OCI-LY7 (cell line): ENCODE data around the gene ABCD3. TPM values are rescaled to one million over a fixed set of nuclear protein-coding genes. Genes with fewer than 3 reads are reported as not detected.
"Not testable (repeated sequence)": the region's sequence is repeated elsewhere in the genome, so short reads cannot be mapped to it uniquely, and the experiment has no call there.

Experiments used
- BruUV-seq: library from RNA; stranded (reverse); fragments of 400-500 nt; replicated peaks from 2 replicates; lab custom pipeline; 2021; lab: Mats Ljungman, UMichigan
- CTCF ChIA-PET: fragments of 300-600 bp; sonication (Branson Sonifier 250); formaldehyde crosslinking; loops from one replicate; lab custom pipeline; 2022; ENCODE audit warnings: antibody characterized with exemption; ENCODE audit not compliant: unreplicated experiment; lab: Charles Lee
- POLR2A ChIA-PET: fragments of 300-600 bp; sonication (Branson Sonifier 250); formaldehyde crosslinking; loops from one replicate; lab custom pipeline; 2022; ENCODE audit warnings: antibody characterized with exemption; lab: Charles Lee
- DNase-seq: peaks from one replicate; pipeline ENCODE4 v3.0.0-alpha.2; 2015; ENCODE audit warnings: low spot score
- H2AFZ ChIP-seq: fragments of 200-600 bp; sonication (generic), shearing (Covaris generic); 2 replicates; pipeline ENCODE4 v1.6.1; 2014; ENCODE audit warnings: mild to moderate bottlenecking, antibody characterized with exemption, low read length, moderate library complexity
- H3K27ac ChIP-seq: fragments of 200-600 bp; sonication (generic); 2 replicates; pipeline ENCODE4 v1.5.1; 2014; ENCODE audit warnings: mixed run types, low read depth, mild to moderate bottlenecking, moderate library complexity, low read length, inconsistent platforms; ENCODE audit not compliant: poor library complexity, severe bottlenecking
- H3K36me3 ChIP-seq: fragments of 200-600 bp; sonication (generic); 2 replicates; pipeline ENCODE4 v1.6.1; 2014; ENCODE audit warnings: mild to moderate bottlenecking, antibody characterized with exemption, low read length, moderate library complexity, mixed read lengths; ENCODE audit not compliant: insufficient read depth
- H3K4me1 ChIP-seq: fragments of 200-600 bp; sonication (generic); 2 replicates; pipeline ENCODE4 v1.5.1; 2014; ENCODE audit warnings: mild to moderate bottlenecking, low read length; ENCODE audit not compliant: insufficient read depth, poor library complexity, severe bottlenecking
- H3K4me2 ChIP-seq: fragments of 200-600 bp; sonication (generic); 2 replicates; pipeline ENCODE4 v1.6.1; 2014; ENCODE audit warnings: mild to moderate bottlenecking, low read length
- H3K4me3 ChIP-seq: fragments of 200-600 bp; sonication (generic); 2 replicates; pipeline ENCODE4 v1.5.1; 2014; ENCODE audit warnings: mild to moderate bottlenecking, low read depth, low read length; ENCODE audit not compliant: poor library complexity, severe bottlenecking
- H3K79me2 ChIP-seq: fragments of 200-600 bp; sonication (generic); 2 replicates; pipeline ENCODE4 v1.6.1; 2016; ENCODE audit warnings: low read depth, mild to moderate bottlenecking, low read length, moderate library complexity, mixed read lengths; ENCODE audit not compliant: insufficient read depth
- H3K9me2 ChIP-seq: fragments of 200-600 bp; sonication (generic); 2 replicates; pipeline ENCODE4 v1.6.1; 2016; ENCODE audit warnings: mild to moderate bottlenecking, low read length, mixed read lengths; ENCODE audit not compliant: insufficient read depth
- H3K9me3 ChIP-seq: fragments of 200-600 bp; sonication (generic); 2 replicates; pipeline ENCODE4 v1.6.1; 2014; ENCODE audit warnings: mild to moderate bottlenecking, mixed run types, low read length, mixed read lengths
- H4K20me1 ChIP-seq: fragments of 200-600 bp; sonication (generic); 2 replicates; pipeline ENCODE4 v1.6.1; 2014; ENCODE audit warnings: mild to moderate bottlenecking, antibody characterized with exemption, low read length, moderate library complexity, mixed read lengths; ENCODE audit not compliant: insufficient read depth
- CTCF ChIP-seq: fragments of 200-600 bp; sonication (generic); conservative IDR thresholded peaks from 2 replicates; pipeline ENCODE4 v1.5.1; 2014; ENCODE audit warnings: mild to moderate bottlenecking, antibody characterized with exemption, low read length, moderate library complexity, mixed read lengths
- EZH2phosphoT487 ChIP-seq: fragments of 200-600 bp; sonication (generic); IDR thresholded peaks from 2 replicates; pipeline ENCODE4 v1.6.1; 2018; ENCODE audit warnings: low read depth, borderline replicate concordance, mild to moderate bottlenecking, mixed run types, antibody characterized with exemption, low read length, moderate library complexity, mixed read lengths
- intact Hi-C: fragments of 100-400 bp; cut with micrococcal nuclease; formaldehyde crosslinking; loops from one replicate; pipeline ENCODE4 v1.10.0; 2022; ENCODE audit not compliant: unreplicated experiment
- total RNA-seq, 2 experiments: library from RNA; depleted of rRNA in 1 of 2; stranded (reverse); fragments of >200 nt in 1 of 2; shearing (Covaris generic) in 1 of 2; gene quantifications; 2 replicates each; pipeline ENCODE4 v1.2.3, GENCODE V29; 2014 to 2022

The ABCD3 gene
- total RNA-seq, 2 experiments from 2014 or later: 18.3 to 33.8 TPM

- H3K4me1 ChIP-seq, POLR2A ChIA-PET, H4K20me1 ChIP-seq, H2AFZ ChIP-seq, H3K4me3 ChIP-seq, intact Hi-C loops, CTCF ChIA-PET, DNase-seq, H3K27ac ChIP-seq, H3K4me2 ChIP-seq, H3K9me2 ChIP-seq, BruUV-seq: not testable (repeated sequence)
- peaks cover 19% of the 10 kb centered on the region; the same call in 1 of the 2 replicates for H3K79me2 ChIP-seq
- H3K9me3 ChIP-seq: peaks cover 41% of the 10 kb centered on the region; the same call in 1 of the 2 replicates
- peaks cover 21% of the 10 kb centered on the region for H3K36me3 ChIP-seq
These were observed 28.0 kb downstream of the ABCD3 start for GRCh38 chr1:94446177-94446576.

- H3K27ac ChIP-seq, CTCF ChIA-PET, H3K4me2 ChIP-seq, H2AFZ ChIP-seq, H3K4me3 ChIP-seq, DNase-seq, H4K20me1 ChIP-seq, H3K79me2 ChIP-seq, BruUV-seq, H3K9me2 ChIP-seq, POLR2A ChIA-PET, H3K4me1 ChIP-seq, intact Hi-C loops: not testable (repeated sequence)
- Histone ChIP-seq H3K9me3 (peaks cover 39% of the 10 kb centered on the region; the same call in 1 of the 2 replicates), H3K36me3 (peaks cover 33% of the 10 kb centered on the region)
These were observed 30.6 kb downstream of the ABCD3 start for GRCh38 chr1:94448741-94449140.

- no peak overlapping the region for H3K4me3 ChIP-seq
- H2AFZ ChIP-seq: no peak overlapping the region
- H3K4me1 ChIP-seq: no peaks in the 10 kb centered on the region
- H3K79me2 ChIP-seq: no peaks in the 10 kb centered on the region
- H3K9me3 ChIP-seq: peaks cover 5% of the 10 kb centered on the region; the same call in 1 of the 2 replicates
- H3K9me2 ChIP-seq: no peaks in the 10 kb centered on the region
- peaks cover 40% of the 10 kb centered on the region for H3K36me3 ChIP-seq
- intact Hi-C loops: no loop called here
- no TSS peak for BruUV-seq
- ChIA-PET POLR2A (interaction anchor here (0.6 to 0.7 kb wide), 3 partner anchors 15 to 147 kb away, joined by 3 to 5 read pairs (median 4); no protein-coding TSS in a partner anchor), CTCF (no interaction called here)
- TF ChIP-seq CTCF (no peak), EZH2phosphoT487 (no peak)
- no peaks in the 10 kb centered on the region for H4K20me1 ChIP-seq
- H3K27ac ChIP-seq: no peak overlapping the region
- no peak for DNase-seq
- H3K4me2 ChIP-seq: no peak overlapping the region
These were observed 38.5 kb downstream of the ABCD3 start for GRCh38 chr1:94456736-94457135.

- H3K36me3 ChIP-seq: peaks cover 43% of the 10 kb centered on the region
- ChIA-PET CTCF (interaction anchor here (1.4 kb wide), 1 partner anchor 24 kb away, joined by 3 read pairs; no protein-coding TSS in a partner anchor), POLR2A (no interaction called here)
- BruUV-seq: no TSS peak
- H3K27ac ChIP-seq: no peak overlapping the region
- no peaks in the 10 kb centered on the region for H4K20me1 ChIP-seq
- DNase-seq: no peak
- no peak overlapping the region for H3K4me3 ChIP-seq
- H3K4me2 ChIP-seq: no peak overlapping the region
- no peaks in the 10 kb centered on the region for H3K9me3 ChIP-seq
- H3K9me2 ChIP-seq: no peaks in the 10 kb centered on the region
- H3K4me1 ChIP-seq: peaks cover 12% of the 10 kb centered on the region
- no peaks in the 10 kb centered on the region for H3K79me2 ChIP-seq
- no peak for TF ChIP-seq EZH2phosphoT487
- no peak for TF ChIP-seq CTCF
- H2AFZ ChIP-seq: no peak overlapping the region
- intact Hi-C loops: loop anchor here (1.0 to 5.0 kb wide), 3 partner anchors 66 to 425 kb away; no protein-coding TSS in a partner anchor
These were observed 44.4 kb downstream of the ABCD3 start for GRCh38 chr1:94462606-94463005.
